Neural crest cell (in vitro differentiated cells): ENCODE results near the gene ETV3L. TPM values are rescaled to one million over a fixed set of nuclear protein-coding genes. Genes with fewer than 3 reads are reported as not detected.
A peak's percentile ranks its signal among the peaks of the same experiment; 100 is the strongest.

ENCODE experiments used
- DNase-seq: peaks from one replicate; pipeline ENCODE4 v3.0.0; 2021; ENCODE audit warnings: low read depth, mixed read lengths, low spot score
- H3K27ac Mint-ChIP-seq: one replicate; pipeline ENCODE4 v1.8.0; 2021; ENCODE audit warnings: mild to moderate bottlenecking, mixed read lengths; ENCODE audit not compliant: unreplicated experiment
- H3K27me3 Mint-ChIP-seq: 2 replicates; pipeline ENCODE4 v1.8.0; 2021; ENCODE audit warnings: low read depth, mild to moderate bottlenecking, mixed read lengths
- H3K36me3 Mint-ChIP-seq: 2 replicates; pipeline ENCODE4 v1.8.0; 2021; ENCODE audit warnings: low read depth, mild to moderate bottlenecking, mixed read lengths
- H3K4me1 Mint-ChIP-seq: 2 replicates; pipeline ENCODE4 v1.8.0; 2021; ENCODE audit warnings: mixed read lengths
- H3K4me3 Mint-ChIP-seq: one replicate; pipeline ENCODE4 v1.8.0; 2021; ENCODE audit warnings: mild to moderate bottlenecking, mixed read lengths
- H3K9me3 Mint-ChIP-seq: 2 replicates; pipeline ENCODE4 v1.8.0; 2021; ENCODE audit warnings: mixed read lengths
- long read RNA-seq: library from polyadenylated mRNA; unstranded; transcript quantifications from one replicate; pipeline ENCODE4 v2.0.0, GENCODE V29; 2020
- total RNA-seq: library from RNA; stranded (reverse); gene quantifications from 2 replicates; pipeline ENCODE4 v1.2.1, GENCODE V29; 2021
- TF ChIP-seq, protein P1 (sequence below): fragments of 200-600 bp; sonication (generic); conservative IDR thresholded peaks from 2 replicates; pipeline ENCODE4 v1.5.0; 2021; ENCODE audit warnings: antibody characterized with exemption, mild to moderate bottlenecking

Gene ETV3L
- 0.19 and 0.23 TPM in 2 replicates for total RNA-seq
- long read RNA-seq, result 0 reads

GRCh38 chr1:157099633-157100009 lies at the start of gene ETV3L:
ETV3L (minus strand) TSS chr1:157099808; CDS start chr1:157099523, 285 bp downstream.
- Mint-ChIP-seq H3K36me3 (no peaks in the 10 kb centered on the region), H3K4me1 (peaks cover 12% of the 10 kb centered on the region), H3K27ac (peak within 1 kb of the TSS; percentile 52), H3K4me3 (no peak within 1 kb of the TSS), H3K27me3 (no peaks in the 10 kb centered on the region), H3K9me3 (no peaks in the 10 kb centered on the region)
- TF ChIP-seq, protein P1, sequence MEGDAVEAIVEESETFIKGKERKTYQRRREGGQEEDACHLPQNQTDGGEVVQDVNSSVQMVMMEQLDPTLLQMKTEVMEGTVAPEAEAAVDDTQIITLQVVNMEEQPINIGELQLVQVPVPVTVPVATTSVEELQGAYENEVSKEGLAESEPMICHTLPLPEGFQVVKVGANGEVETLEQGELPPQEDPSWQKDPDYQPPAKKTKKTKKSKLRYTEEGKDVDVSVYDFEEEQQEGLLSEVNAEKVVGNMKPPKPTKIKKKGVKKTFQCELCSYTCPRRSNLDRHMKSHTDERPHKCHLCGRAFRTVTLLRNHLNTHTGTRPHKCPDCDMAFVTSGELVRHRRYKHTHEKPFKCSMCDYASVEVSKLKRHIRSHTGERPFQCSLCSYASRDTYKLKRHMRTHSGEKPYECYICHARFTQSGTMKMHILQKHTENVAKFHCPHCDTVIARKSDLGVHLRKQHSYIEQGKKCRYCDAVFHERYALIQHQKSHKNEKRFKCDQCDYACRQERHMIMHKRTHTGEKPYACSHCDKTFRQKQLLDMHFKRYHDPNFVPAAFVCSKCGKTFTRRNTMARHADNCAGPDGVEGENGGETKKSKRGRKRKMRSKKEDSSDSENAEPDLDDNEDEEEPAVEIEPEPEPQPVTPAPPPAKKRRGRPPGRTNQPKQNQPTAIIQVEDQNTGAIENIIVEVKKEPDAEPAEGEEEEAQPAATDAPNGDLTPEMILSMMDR, result no peak
- no peak for DNase-seq

DNA sequence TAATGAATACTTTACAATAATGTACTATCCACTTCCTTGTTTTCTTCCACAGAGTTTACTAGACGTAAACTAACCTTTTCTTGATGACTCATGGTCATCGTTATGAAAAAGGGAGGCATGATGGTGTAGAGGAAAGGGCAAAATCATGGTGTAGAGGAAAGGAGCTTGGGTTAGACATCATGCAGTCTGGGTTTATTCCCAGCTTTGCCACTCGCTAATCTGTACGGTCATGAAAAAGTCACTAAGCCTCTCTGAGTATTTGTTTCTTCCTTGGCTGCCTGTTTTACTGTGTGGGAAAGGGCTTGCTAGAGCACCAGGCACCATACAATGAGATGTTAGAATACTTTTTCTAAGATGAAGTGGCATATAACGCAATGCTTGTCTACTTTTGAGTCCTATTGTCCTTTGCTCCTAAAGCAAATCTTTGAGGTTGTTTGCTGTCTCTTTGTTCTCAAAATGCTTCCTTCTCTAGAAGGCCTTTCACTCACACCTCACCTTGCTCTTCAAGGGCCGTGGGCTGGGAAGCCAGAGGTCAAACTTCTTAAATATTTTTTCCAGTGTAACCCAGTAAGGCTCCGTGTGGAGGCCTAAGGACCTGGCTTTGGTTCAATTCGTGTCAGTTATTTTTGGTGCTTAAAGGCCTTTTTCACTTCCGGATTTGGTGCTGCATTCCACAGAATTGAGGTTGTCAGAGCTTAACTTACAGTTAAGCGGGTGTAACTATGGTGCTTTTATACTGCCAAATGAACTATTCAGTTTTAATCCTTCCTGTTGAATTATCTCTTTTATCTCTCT lies 48.5 kb upstream of the ETV3L start:
- no peaks in the 10 kb centered on the region for H3K36me3 Mint-ChIP-seq
- H3K4me1 Mint-ChIP-seq, result no peaks in the 10 kb centered on the region
- H3K27ac Mint-ChIP-seq, result no peak overlapping the region
- H3K4me3 Mint-ChIP-seq, result no peak overlapping the region
- TF ChIP-seq, protein P1, result no peak
- H3K27me3 Mint-ChIP-seq, result no peaks in the 10 kb centered on the region
- no peak for DNase-seq
- H3K9me3 Mint-ChIP-seq, result no peaks in the 10 kb centered on the region

DNA sequence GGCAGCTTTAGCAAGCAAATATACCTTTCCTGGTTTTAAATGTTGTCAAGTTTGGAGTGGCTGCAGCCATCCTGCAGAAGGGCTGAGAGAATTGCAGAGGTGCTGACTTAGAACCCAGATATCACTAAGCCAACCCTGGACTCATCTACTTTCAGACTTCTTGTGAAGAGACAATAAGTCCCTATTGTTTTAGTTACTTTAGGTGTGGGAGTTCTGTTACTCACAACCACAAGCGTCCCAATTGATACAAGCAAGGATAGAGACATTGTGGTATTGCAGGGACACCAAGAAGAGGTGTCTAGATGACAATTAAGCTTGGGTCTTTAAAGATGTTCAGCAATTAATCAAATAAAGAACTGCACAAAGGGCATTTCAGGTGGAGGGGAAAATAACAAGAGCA lies 47.4 kb upstream of the ETV3L start:
- DNase-seq, result no peak
- Mint-ChIP-seq H3K4me1 (no peaks in the 10 kb centered on the region), H3K9me3 (no peaks in the 10 kb centered on the region), H3K36me3 (no peaks in the 10 kb centered on the region), H3K27me3 (no peaks in the 10 kb centered on the region), H3K27ac (no peak overlapping the region), H3K4me3 (no peak overlapping the region)
- TF ChIP-seq, protein P1, result no peak

DNA sequence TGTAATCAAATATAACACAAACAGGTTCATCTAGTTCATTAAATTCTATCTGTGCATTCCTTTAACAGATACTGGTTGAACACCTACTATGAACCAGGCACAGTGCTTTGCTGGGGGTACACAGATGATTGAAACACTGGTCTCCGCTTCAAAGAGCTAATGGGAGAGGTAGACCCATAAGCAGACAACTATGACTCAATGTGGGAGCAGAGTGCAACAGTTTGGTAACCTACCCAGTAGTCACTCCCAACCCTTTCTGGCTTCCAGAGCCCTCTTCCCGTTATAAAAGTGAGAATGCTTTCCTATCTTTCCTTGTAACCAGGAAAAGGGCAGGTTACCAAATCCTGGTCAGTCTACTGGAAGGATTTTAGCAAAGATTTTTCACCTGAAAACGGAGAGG lies 46.6 kb upstream of the ETV3L start:
- H3K27ac Mint-ChIP-seq, result no peak overlapping the region
- TF ChIP-seq, protein P1, result no peak
- no peaks in the 10 kb centered on the region for H3K36me3 Mint-ChIP-seq
- no peak overlapping the region for H3K4me3 Mint-ChIP-seq
- H3K4me1 Mint-ChIP-seq, result peaks cover 5% of the 10 kb centered on the region
- DNase-seq, result no peak
- no peaks in the 10 kb centered on the region for H3K9me3 Mint-ChIP-seq
- H3K27me3 Mint-ChIP-seq, result no peaks in the 10 kb centered on the region

- H3K9me3 Mint-ChIP-seq, result no peaks in the 10 kb centered on the region
- no peak overlapping the region for H3K27ac Mint-ChIP-seq
Measured at GRCh38 chr1:157145076-157145475, 45.5 kb upstream of the ETV3L start.

More at GRCh38 chr1:157145076-157145475, 45.5 kb upstream of the ETV3L start:
- DNase-seq, result no peak
- no peaks in the 10 kb centered on the region for H3K27me3 Mint-ChIP-seq
- no peaks in the 10 kb centered on the region for H3K36me3 Mint-ChIP-seq
- TF ChIP-seq, protein P1, result no peak
- no peak overlapping the region for H3K4me3 Mint-ChIP-seq
- H3K4me1 Mint-ChIP-seq, result peaks cover 16% of the 10 kb centered on the region
